HCT116 (cell line): ENCODE measurements around the gene TBPL1. TPM values are rescaled to one million over a fixed set of nuclear protein-coding genes. Genes with fewer than 3 reads are reported as not detected.

Experiments used
- ATAC-seq: fragments of 200-7000 bp; cut with Tn5 transposase; 2 replicates; pipeline ENCODE4 v1.9.1; 2020; ENCODE audit warnings: mild to moderate bottlenecking, moderate library complexity
- BruUV-seq: library from RNA; stranded (reverse); fragments of 400-500 nt; replicated peaks from 2 replicates; lab custom pipeline; 2021; lab: Mats Ljungman, UMichigan
- CTCF ChIA-PET: fragments of 300-600 bp; sonication (Branson Sonifier 250); formaldehyde crosslinking; loops from one replicate; lab custom pipeline; 2021; ENCODE audit warnings: antibody characterized with exemption; lab: Charles Lee
- POLR2A ChIA-PET: fragments of 300-600, 350-600 bp; sonication (Branson Sonifier 250); formaldehyde crosslinking; loops from one replicate; lab custom pipeline; 2021; ENCODE audit warnings: antibody characterized with exemption; lab: Charles Lee
- RAD21 ChIA-PET, 2 experiments: fragments of 300-600 bp; sonication (Branson Sonifier 250); formaldehyde crosslinking; loops; one replicate each; lab custom pipeline; 2023; ENCODE audit warnings: low total read pairs in 2 of 2; ENCODE audit not compliant: uncharacterized antibody in 2 of 2, unreplicated experiment in 2 of 2, low non-redundant PET in 1 of 2; lab: Charles Lee
- DNase-seq: peaks from one replicate; pipeline ENCODE4 v3.0.0-alpha.2; 2010; ENCODE audit warnings: low read depth, low spot score
- H2AFZ ChIP-seq: fragments of 200-600 bp; shearing (Covaris generic), sonication (generic); 2 replicates; pipeline ENCODE4 v1.6.1; 2017; ENCODE audit warnings: low read depth, mixed run types, mixed read lengths, antibody characterized with exemption, low read length; ENCODE audit not compliant: poor library complexity, severe bottlenecking
- H3K27ac ChIP-seq: 2 replicates; pipeline ENCODE4 v1.5.1; 2012; ENCODE audit warnings: low read depth, low read length
- H3K27me3 ChIP-seq: fragments of 200-600 bp; sonication (generic); 2 replicates; pipeline ENCODE4 v1.6.1; 2016; ENCODE audit warnings: mixed run types, low read length, mixed read lengths; ENCODE audit not compliant: insufficient read depth
- H3K36me3 ChIP-seq, 2 experiments: fragments of 200-500 bp in 1 of 2; fragments of 200-600 bp in 1 of 2; sonication (Bioruptor generic) in 1 of 2; sonication (generic) in 1 of 2; 2 replicates each; pipeline versions ENCODE4 v1.5.1 to v1.6.1; 2014 to 2016; ENCODE audit warnings: low read length in 2 of 2, inconsistent platforms in 1 of 2, mixed read lengths in 1 of 2, mixed run types in 1 of 2; ENCODE audit not compliant: insufficient read depth in 2 of 2, control insufficient read depth in 1 of 2
- H3K4me1 ChIP-seq, 2 experiments: fragments of 200-600 bp in 1 of 2; sonication (generic) in 1 of 2; 2 replicates each; pipeline versions ENCODE4 v1.5.1 to v1.6.1; 2012 to 2017; ENCODE audit warnings: low read length in 2 of 2, inconsistent platforms in 1 of 2, mild to moderate bottlenecking in 1 of 2, mixed read lengths in 1 of 2, mixed run types in 1 of 2, moderate library complexity in 1 of 2; ENCODE audit not compliant: insufficient read depth in 2 of 2, control insufficient read depth in 1 of 2
- H3K4me2 ChIP-seq: fragments of 200-600 bp; sonication (generic); 2 replicates; pipeline ENCODE4 v1.6.1; 2017; ENCODE audit warnings: mixed run types, low read length, mixed read lengths
- H3K4me3 ChIP-seq, 2 experiments: fragments of 200-600 bp in 1 of 2; sonication (generic) in 1 of 2; replicated peaks in 1 of 2; 2 replicates each; pipeline ENCODE4 v1.5.1; 2011 to 2016; ENCODE audit warnings: low read length in 2 of 2, control low read depth in 1 of 2, low read depth in 1 of 2, mild to moderate bottlenecking in 1 of 2, mixed read lengths in 1 of 2, mixed run types in 1 of 2
- H3K79me2 ChIP-seq: fragments of 200-600 bp; sonication (generic); 2 replicates; pipeline ENCODE4 v1.6.1; 2017; ENCODE audit warnings: mild to moderate bottlenecking, mixed run types, low read length, moderate library complexity, mixed read lengths; ENCODE audit not compliant: insufficient read depth
- H3K9ac ChIP-seq: fragments of 200-600 bp; sonication (generic); 2 replicates; pipeline ENCODE4 v1.6.1; 2016; ENCODE audit warnings: low read length, mixed read lengths
- H3K9me2 ChIP-seq: fragments of 200-600 bp; sonication (generic), shearing (Covaris generic); 2 replicates; pipeline ENCODE4 v1.6.1; 2017; ENCODE audit warnings: mixed run types, mild to moderate bottlenecking, moderate library complexity; ENCODE audit not compliant: insufficient read depth
- H3K9me3 ChIP-seq, 2 experiments: fragments of 200-500 bp in 1 of 2; fragments of 200-600 bp in 1 of 2; sonication (Bioruptor generic) in 1 of 2; sonication (generic) in 1 of 2; 2 replicates each; pipeline ENCODE4 v1.6.1; 2014 to 2017; ENCODE audit warnings: low read length in 2 of 2, mixed read lengths in 2 of 2, inconsistent platforms in 1 of 2, low read depth in 1 of 2, mild to moderate bottlenecking in 1 of 2, mixed run types in 1 of 2, moderate library complexity in 1 of 2; ENCODE audit not compliant: control insufficient read depth in 1 of 2, insufficient read depth in 1 of 2
- H4K20me1 ChIP-seq: fragments of 200-600 bp; sonication (generic), shearing (Covaris generic); 2 replicates; pipeline ENCODE4 v1.6.1; 2017; ENCODE audit warnings: mixed run types, mild to moderate bottlenecking, moderate library complexity; ENCODE audit not compliant: insufficient read depth
- CEBPB ChIP-seq: IDR thresholded peaks from 2 replicates; pipeline ENCODE4 v1.6.1; 2012; ENCODE audit warnings: low read depth
- EGR1 ChIP-seq: IDR thresholded peaks from 2 replicates; pipeline ENCODE4 v1.6.1; 2012; ENCODE audit warnings: low read depth
- ELF1 ChIP-seq: IDR thresholded peaks from 2 replicates; pipeline ENCODE4 v1.6.1; 2012; ENCODE audit warnings: low read depth, borderline replicate concordance
- EZH2 ChIP-seq: fragments of 200-600 bp; sonication (generic); IDR thresholded peaks from 2 replicates; pipeline ENCODE4 v1.6.1; 2017; ENCODE audit warnings: antibody characterized with exemption, mixed run types
- EZH2phosphoT487 ChIP-seq: fragments of 200-600 bp; IDR thresholded peaks from 2 replicates; pipeline ENCODE4 v1.6.1; 2018; ENCODE audit warnings: antibody characterized with exemption, borderline replicate concordance
- POLR2AphosphoS5 ChIP-seq: IDR thresholded peaks from 2 replicates; pipeline ENCODE4 v1.6.1; 2011; ENCODE audit warnings: mild to moderate bottlenecking, low read depth, low read length, moderate library complexity
- REST ChIP-seq: IDR thresholded peaks from 2 replicates; pipeline ENCODE4 v1.6.1; 2012; ENCODE audit warnings: low read depth
- SIN3A ChIP-seq: IDR thresholded peaks from 2 replicates; pipeline ENCODE4 v1.6.1; 2012; ENCODE audit warnings: low read depth
- SP1 ChIP-seq: IDR thresholded peaks from 2 replicates; pipeline ENCODE4 v1.6.1; 2012; ENCODE audit warnings: low read depth
- SRF ChIP-seq: IDR thresholded peaks from 2 replicates; pipeline ENCODE4 v1.6.1; 2012; ENCODE audit warnings: low read depth
- ZNF274 ChIP-seq: fragments of 200-500 bp; sonication (Bioruptor generic); IDR thresholded peaks from 2 replicates; pipeline ENCODE4 v1.6.1; 2014; ENCODE audit warnings: mild to moderate bottlenecking, low read depth, low read length, inconsistent platforms
- intact Hi-C: fragments of 100-400 bp; cut with micrococcal nuclease; formaldehyde crosslinking; loops from 2 replicates; pipeline ENCODE4 v1.10.0; 2022
- total RNA-seq: library from RNA; stranded (reverse); gene quantifications from one replicate; pipeline ENCODE4 v1.2.1, GENCODE V29; 2021; ENCODE audit not compliant: unreplicated experiment
- TF ChIP-seq, protein P1 (sequence below): IDR thresholded peaks from 2 replicates; pipeline ENCODE4 v1.6.1; 2012

TBPL1 gene
- total RNA-seq, 1 experiment from 2014 or later: 34.9 TPM

GRCh38 chr6:134021396-134022122 lies 68.5 kb downstream of the TBPL1 start:
- H3K9me3 ChIP-seq: no peaks in the 10 kb centered on the region
- H3K9ac ChIP-seq: no peak overlapping the region
- intact Hi-C loops: no loop called here
- H3K9me2 ChIP-seq: no peaks in the 10 kb centered on the region
- no peak overlapping the region for H3K4me3 ChIP-seq
- BruUV-seq: no TSS peak
- ChIA-PET CTCF (no interaction called here), POLR2A (no interaction called here), RAD21 (no interaction called here)
- no peaks in the 10 kb centered on the region for H4K20me1 ChIP-seq
- TF ChIP-seq ZNF274 (no peak), REST (no peak), ELF1 (no peak), POLR2AphosphoS5 (no peak), SP1 (no peak), SRF (no peak), EGR1 (no peak), EZH2 (no peak), CEBPB (no peak), SIN3A (no peak), EZH2phosphoT487 (no peak)
- TF ChIP-seq, protein P1, sequence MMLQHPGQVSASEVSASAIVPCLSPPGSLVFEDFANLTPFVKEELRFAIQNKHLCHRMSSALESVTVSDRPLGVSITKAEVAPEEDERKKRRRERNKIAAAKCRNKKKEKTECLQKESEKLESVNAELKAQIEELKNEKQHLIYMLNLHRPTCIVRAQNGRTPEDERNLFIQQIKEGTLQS: no peak
- no peaks in the 10 kb centered on the region for H3K36me3 ChIP-seq
- no peak for DNase-seq
- H3K79me2 ChIP-seq: no peaks in the 10 kb centered on the region
- H3K4me1 ChIP-seq: peaks cover 0 to 2% of the 10 kb centered on the region in 2 experiments; a peak in 3 of 4 replicates
- no peak overlapping the region for H3K4me2 ChIP-seq
- no peak overlapping the region for H2AFZ ChIP-seq
- no peaks in the 10 kb centered on the region for H3K27me3 ChIP-seq
- ATAC-seq: no peak
- no peak overlapping the region for H3K27ac ChIP-seq
